Activated naive CD4-positive, alpha-beta T cell treated with anti-CD3 and anti-CD28 coated beads, Interleukin-2, amount 10 ng/mL, durations not matched to agents 7 days and 5 days (primary cell): ENCODE results near the gene BCL11A.
"Not testable (repeated sequence)": the region's sequence is repeated elsewhere in the genome, so short reads cannot be mapped to it uniquely, and the experiment has no call there.

Experiments used
- CTCF ChIA-PET: fragments of 350-600 bp; sonication (Branson Sonifier 250); formaldehyde crosslinking; loops from one replicate; lab custom pipeline; 2021; ENCODE audit warnings: antibody characterized with exemption; lab: Charles Lee
- DNase-seq: peaks from one replicate; pipeline ENCODE4 v3.0.0-alpha.2; 2020
- H3K27ac Mint-ChIP-seq: one replicate; pipeline ENCODE4 v1.8.0; 2021; ENCODE audit warnings: mild to moderate bottlenecking, moderate library complexity, mixed read lengths
- H3K27me3 Mint-ChIP-seq: one replicate; pipeline ENCODE4 v1.8.0; 2021; ENCODE audit warnings: mild to moderate bottlenecking, mixed read lengths
- H3K36me3 Mint-ChIP-seq: one replicate; pipeline ENCODE4 v1.8.0; 2021; ENCODE audit warnings: mixed read lengths
- H3K4me1 Mint-ChIP-seq: one replicate; pipeline ENCODE4 v1.8.0; 2021; ENCODE audit warnings: mixed read lengths
- H3K4me3 Mint-ChIP-seq: one replicate; pipeline ENCODE4 v1.8.0; 2021; ENCODE audit warnings: mild to moderate bottlenecking, moderate library complexity, mixed read lengths
- H3K9me3 Mint-ChIP-seq: one replicate; pipeline ENCODE4 v1.8.0; 2021; ENCODE audit warnings: mixed read lengths

The BCL11A gene

GRCh38 chr2:60424233-60424632 is 129.2 kb downstream of the BCL11A start:
- DNase-seq = no peak
- H3K36me3 Mint-ChIP-seq = no peaks in the 10 kb centered on the region
- H3K27me3 Mint-ChIP-seq = no peaks in the 10 kb centered on the region
- no peaks in the 10 kb centered on the region for H3K4me1 Mint-ChIP-seq
- no peaks in the 10 kb centered on the region for H3K9me3 Mint-ChIP-seq
- CTCF ChIA-PET = no interaction called here
- no peak overlapping the region for H3K27ac Mint-ChIP-seq
- no peak overlapping the region for H3K4me3 Mint-ChIP-seq

GRCh38 chr2:60423505-60423904 is 129.9 kb downstream of the BCL11A start:
- H3K36me3 Mint-ChIP-seq = no peaks in the 10 kb centered on the region
- DNase-seq = no peak
- H3K27ac Mint-ChIP-seq = no peak overlapping the region
- CTCF ChIA-PET = no interaction called here
- no peaks in the 10 kb centered on the region for H3K27me3 Mint-ChIP-seq
- no peaks in the 10 kb centered on the region for H3K9me3 Mint-ChIP-seq
- H3K4me3 Mint-ChIP-seq = no peak overlapping the region
- no peaks in the 10 kb centered on the region for H3K4me1 Mint-ChIP-seq

- H3K27ac Mint-ChIP-seq = no peak overlapping the region
- CTCF ChIA-PET = no interaction called here
- no peaks in the 10 kb centered on the region for H3K27me3 Mint-ChIP-seq
- DNase-seq = no peak
- no peaks in the 10 kb centered on the region for H3K4me1 Mint-ChIP-seq
- H3K4me3 Mint-ChIP-seq = no peak overlapping the region
- no peaks in the 10 kb centered on the region for H3K9me3 Mint-ChIP-seq
- H3K36me3 Mint-ChIP-seq = no peaks in the 10 kb centered on the region
These were observed 130.5 kb downstream of the BCL11A start for GRCh38 chr2:60422826-60423483.

GRCh38 chr2:60417210-60417609 is 136.2 kb downstream of the BCL11A start:
- DNase-seq, H3K4me1 Mint-ChIP-seq, H3K4me3 Mint-ChIP-seq, H3K36me3 Mint-ChIP-seq, H3K9me3 Mint-ChIP-seq, H3K27ac Mint-ChIP-seq, CTCF ChIA-PET, H3K27me3 Mint-ChIP-seq: not testable (repeated sequence)

- H3K4me1 Mint-ChIP-seq = peaks cover 2% of the 10 kb centered on the region
- DNase-seq = no peak
- CTCF ChIA-PET = no interaction called here
- H3K9me3 Mint-ChIP-seq = no peaks in the 10 kb centered on the region
- no peaks in the 10 kb centered on the region for H3K36me3 Mint-ChIP-seq
- no peaks in the 10 kb centered on the region for H3K27me3 Mint-ChIP-seq
- H3K4me3 Mint-ChIP-seq = no peak overlapping the region
- no peak overlapping the region for H3K27ac Mint-ChIP-seq
These were observed 137.0 kb downstream of the BCL11A start for GRCh38 chr2:60416221-60417008.

- Mint-ChIP-seq H3K4me1 (peaks cover 2% of the 10 kb centered on the region), H3K36me3 (no peaks in the 10 kb centered on the region), H3K9me3 (no peaks in the 10 kb centered on the region), H3K27ac (no peak overlapping the region), H3K27me3 (no peaks in the 10 kb centered on the region), H3K4me3 (no peak overlapping the region)
- CTCF ChIA-PET = no interaction called here
- no peak for DNase-seq
These were observed 137.6 kb downstream of the BCL11A start for GRCh38 chr2:60415814-60416213.

- H3K27ac Mint-ChIP-seq = no peak overlapping the region
- no peak for DNase-seq
- H3K9me3 Mint-ChIP-seq = no peaks in the 10 kb centered on the region
- H3K27me3 Mint-ChIP-seq = peaks cover 6% of the 10 kb centered on the region
- CTCF ChIA-PET = no interaction called here
- H3K4me3 Mint-ChIP-seq = no peak overlapping the region
- H3K4me1 Mint-ChIP-seq = peaks cover 2% of the 10 kb centered on the region
- no peaks in the 10 kb centered on the region for H3K36me3 Mint-ChIP-seq
These were observed 138.8 kb downstream of the BCL11A start for GRCh38 chr2:60414495-60415138.

- Mint-ChIP-seq H3K27me3 (peaks cover 6% of the 10 kb centered on the region), H3K4me3 (no peak overlapping the region), H3K9me3 (no peaks in the 10 kb centered on the region), H3K27ac (no peak overlapping the region), H3K36me3 (no peaks in the 10 kb centered on the region), H3K4me1 (peaks cover 2% of the 10 kb centered on the region)
- no peak for DNase-seq
- CTCF ChIA-PET = no interaction called here
These were observed 139.7 kb downstream of the BCL11A start for GRCh38 chr2:60413814-60414168.

- Mint-ChIP-seq H3K4me1 (peaks cover 2% of the 10 kb centered on the region), H3K36me3 (no peaks in the 10 kb centered on the region), H3K4me3 (no peak overlapping the region), H3K9me3 (no peaks in the 10 kb centered on the region), H3K27ac (no peak overlapping the region), H3K27me3 (peaks cover 6% of the 10 kb centered on the region)
- DNase-seq = no peak
- CTCF ChIA-PET = no interaction called here
These were observed 140.2 kb downstream of the BCL11A start for GRCh38 chr2:60413069-60413813.

- no peak for DNase-seq
- Mint-ChIP-seq H3K27ac (no peak overlapping the region), H3K27me3 (peaks cover 6% of the 10 kb centered on the region), H3K4me1 (peaks cover 2% of the 10 kb centered on the region), H3K9me3 (no peaks in the 10 kb centered on the region), H3K36me3 (no peaks in the 10 kb centered on the region), H3K4me3 (no peak overlapping the region)
- CTCF ChIA-PET = no interaction called here
These were observed 140.8 kb downstream of the BCL11A start for GRCh38 chr2:60412620-60413019.

- DNase-seq = no peak
- CTCF ChIA-PET = no interaction called here
- Mint-ChIP-seq H3K27me3 (peaks cover 9% of the 10 kb centered on the region), H3K4me3 (no peak overlapping the region), H3K4me1 (peaks cover 2% of the 10 kb centered on the region), H3K9me3 (no peaks in the 10 kb centered on the region), H3K36me3 (no peaks in the 10 kb centered on the region), H3K27ac (no peak overlapping the region)
These were observed 141.4 kb downstream of the BCL11A start for GRCh38 chr2:60412027-60412426.

- no peaks in the 10 kb centered on the region for H3K9me3 Mint-ChIP-seq
- no peak overlapping the region for H3K27ac Mint-ChIP-seq
- H3K36me3 Mint-ChIP-seq = no peaks in the 10 kb centered on the region
- peaks cover 13% of the 10 kb centered on the region for H3K27me3 Mint-ChIP-seq
- CTCF ChIA-PET = no interaction called here
- DNase-seq = no peak
- H3K4me1 Mint-ChIP-seq = peaks cover 2% of the 10 kb centered on the region
- no peak overlapping the region for H3K4me3 Mint-ChIP-seq
These were observed 142.2 kb downstream of the BCL11A start for GRCh38 chr2:60411295-60411694.

GRCh38 chr2:60410456-60411146 is 142.9 kb downstream of the BCL11A start:
- Mint-ChIP-seq H3K36me3 (no peaks in the 10 kb centered on the region), H3K9me3 (no peaks in the 10 kb centered on the region), H3K4me1 (peaks cover 2% of the 10 kb centered on the region), H3K27ac (no peak overlapping the region), H3K4me3 (no peak overlapping the region), H3K27me3 (peaks cover 14% of the 10 kb centered on the region)
- CTCF ChIA-PET = no interaction called here
- DNase-seq = no peak

GRCh38 chr2:60409531-60409871 is 144.0 kb downstream of the BCL11A start:
- Mint-ChIP-seq H3K27ac (no peak overlapping the region), H3K27me3 (peaks cover 14% of the 10 kb centered on the region), H3K4me1 (peaks cover 2% of the 10 kb centered on the region), H3K9me3 (no peaks in the 10 kb centered on the region), H3K36me3 (no peaks in the 10 kb centered on the region), H3K4me3 (no peak overlapping the region)
- CTCF ChIA-PET = no interaction called here
- DNase-seq = no peak
